Heart right ventricle (tissue), 16 donors: ENCODE results near the gene PPP6R3. TPM values are rescaled to one million over a fixed set of nuclear protein-coding genes. Genes with fewer than 3 reads are reported as not detected.

ENCODE experiments used
- ATAC-seq, 8 donors: fragments of 200-7000 bp; cut with Tn5 transposase; one replicate each; pipeline ENCODE4 v1.9.1; 2020; ENCODE audit warnings: mild to moderate bottlenecking in 8 of 8, moderate library complexity in 8 of 8, moderate number of reproducible peaks in 1 of 8
- DNase-seq, 2 donors: peaks; one replicate each; pipeline ENCODE4 v3.0.0-alpha.2; 2020
- H3K27ac ChIP-seq, 10 donors: fragments of 200-600 bp; sonication (generic) in 2 of 10; one replicate each; pipeline versions ENCODE4 v1.5.0 to v1.8.0; 2020 to 2022; ENCODE audit warnings: mild to moderate bottlenecking in 3 of 10
- H3K27me3 ChIP-seq, 7 donors: fragments of 200-600 bp; one replicate each; pipeline ENCODE4 v1.8.0; 2021 to 2022; ENCODE audit warnings: mild to moderate bottlenecking in 2 of 7
- H3K36me3 ChIP-seq, 9 donors: fragments of 200-600 bp; sonication (generic) in 1 of 9; one replicate each; pipeline versions ENCODE4 v1.5.0 to v1.8.0; 2020 to 2022; ENCODE audit warnings: mild to moderate bottlenecking in 2 of 9
- H3K4me1 ChIP-seq, 9 donors: fragments of 200-600 bp; sonication (generic) in 1 of 9; one replicate each; pipeline versions ENCODE4 v1.5.0 to v1.8.0; 2020 to 2022; ENCODE audit warnings: mild to moderate bottlenecking in 4 of 9
- H3K4me3 ChIP-seq, 10 donors: fragments of 200-600 bp; sonication (generic) in 2 of 10; one replicate each; pipeline versions ENCODE4 v1.5.0 to v1.8.0; 2020 to 2022; ENCODE audit warnings: mild to moderate bottlenecking in 7 of 10, moderate library complexity in 2 of 10
- H3K9me3 ChIP-seq, 11 donors: fragments of 200-600 bp in 10 of 11; sonication (generic) in 2 of 11; one replicate each; pipeline versions ENCODE4 v1.5.0 to v1.8.0; 2013 to 2022; ENCODE audit warnings: mild to moderate bottlenecking in 2 of 11, control low read depth in 1 of 11, moderate library complexity in 1 of 11
- WGBS, 2 donors: extraction: QIAGEN DNeasy Blood & Tissue Kit; methylation state at CpG; one replicate each; pipeline ENCODE4 v1.1.7; 2013; ENCODE audit warnings: inconsistent platforms in 1 of 2; 5-methylcytosine and 5-hydroxymethylcytosine counted together
- intact Hi-C, 10 donors: fragments of 100-400 bp; cut with DNase I; formaldehyde crosslinking; loops; one replicate each; pipeline versions ENCODE4 v1.11.1 to v1.14.2; 2022
- polyA plus RNA-seq, 2 donors: library from polyadenylated mRNA; stranded (reverse); fragments of 200-250 nt; gene quantifications; one replicate each; pipeline ENCODE4 v1.2.3, GENCODE V29; 2013
- total RNA-seq, 10 donors: library from RNA; stranded (reverse); fragmentation: NEBNext Ultra II Directional in 3 of 10; extraction: Animal tissue kit (Norgen Biotek cat#: 25700) in 3 of 10; gene quantifications; one replicate each; pipeline versions ENCODE4 v1.2.1 to v1.2.4, GENCODE V29; 2021 to 2023
- TF ChIP-seq, protein P1 (sequence below), 9 donors: fragments of 200-600 bp; sonication (generic) in 2 of 9; IDR thresholded peaks; one replicate each; pipeline versions ENCODE4 v1.5.0 to v1.8.0; 2021 to 2022; ENCODE audit warnings: antibody characterized with exemption in 9 of 9, mild to moderate bottlenecking in 5 of 9, moderate library complexity in 1 of 9
- donor health status: Arrhythmogenic right ventricular cardiomyopathy.
- donor health status: ischemic (EF 13 %, LVEDD 7.1; RV severe dilation, severe dysfunction).
- donor health status: healthy with polysubstance abuse.
- donor health status: DM: no; HTN: yes; CAD: no.
- donor health status: DM: no; HTN: no; CAD: no.
- donor health status: ischemic (EF 25% LVEDD 6.9; RV normal size, moderate dysfunction).
- donor health status: ischemic (EF 25% LVEDD 5.7; RV mildly dilated, moderate dysfunction).
- donor health status: healthy.
- donor health status: DM: yes; HTN: yes; CAD: no.
- donor health status: Ischemic cardiomyopathy.
- donor health status: ischemic (EF 35%, LVEDD 5.7; RV mildly dilated, moderate dysfunction).
- donor health status: nonischemic (EF 11% LVEDD 7.7; RV severe dilation, severe dysfunction).
- donor health status: DM: yes; HTN: yes; CAD: no.
- donor health status: PGD.
- donor health status: ischemic (EF 29% LVEDD 5.4; RV normal size, mild dysfunction).
- donor health status: nonischemic (EF 23%, LVEDD 6.1; RV moderate dilation, normal function).

The PPP6R3 gene
- total and polyA plus RNA-seq, 12 donors, result 18.4 to 98.1 (median 80.8) TPM

DNA sequence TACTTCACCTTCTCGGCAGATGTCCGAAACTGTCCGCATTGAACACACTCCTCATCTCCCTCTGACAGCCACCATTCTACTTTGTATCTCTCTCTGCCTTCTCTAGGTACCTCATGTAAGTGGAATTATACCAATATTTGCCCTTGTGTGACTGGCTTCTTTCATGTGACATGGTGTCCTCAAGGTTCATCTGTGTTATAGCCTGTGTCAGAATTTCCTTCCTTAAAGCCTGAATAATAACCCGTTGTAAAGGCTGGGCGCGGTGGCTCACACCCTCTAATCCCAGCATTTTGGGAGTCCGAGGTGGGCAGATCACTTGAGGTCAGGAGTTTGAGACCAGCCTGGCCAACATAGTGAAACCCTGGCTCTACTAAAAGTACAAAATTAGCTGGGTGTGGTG, 40.4 kb upstream of the PPP6R3 start:
- DNase-seq (no peak), ATAC-seq (no peak)
- H3K4me3 ChIP-seq, result no peak overlapping the region
- no peak overlapping the region for H3K27ac ChIP-seq
- H3K4me1 ChIP-seq, result peaks cover 0 to 9% (median 0%) of the 10 kb centered on the region in 9 donors
- H3K9me3 ChIP-seq, result no peaks in the 10 kb centered on the region
- 98% methylated on average over 7 of the region's 7 CpGs for WGBS, 2 donors
- no peaks in the 10 kb centered on the region for H3K27me3 ChIP-seq
- intact Hi-C loops, result no loop called here
- peaks cover 0 to 80% (median 14%) of the 10 kb centered on the region in 9 donors for H3K36me3 ChIP-seq
- TF ChIP-seq, protein P1, sequence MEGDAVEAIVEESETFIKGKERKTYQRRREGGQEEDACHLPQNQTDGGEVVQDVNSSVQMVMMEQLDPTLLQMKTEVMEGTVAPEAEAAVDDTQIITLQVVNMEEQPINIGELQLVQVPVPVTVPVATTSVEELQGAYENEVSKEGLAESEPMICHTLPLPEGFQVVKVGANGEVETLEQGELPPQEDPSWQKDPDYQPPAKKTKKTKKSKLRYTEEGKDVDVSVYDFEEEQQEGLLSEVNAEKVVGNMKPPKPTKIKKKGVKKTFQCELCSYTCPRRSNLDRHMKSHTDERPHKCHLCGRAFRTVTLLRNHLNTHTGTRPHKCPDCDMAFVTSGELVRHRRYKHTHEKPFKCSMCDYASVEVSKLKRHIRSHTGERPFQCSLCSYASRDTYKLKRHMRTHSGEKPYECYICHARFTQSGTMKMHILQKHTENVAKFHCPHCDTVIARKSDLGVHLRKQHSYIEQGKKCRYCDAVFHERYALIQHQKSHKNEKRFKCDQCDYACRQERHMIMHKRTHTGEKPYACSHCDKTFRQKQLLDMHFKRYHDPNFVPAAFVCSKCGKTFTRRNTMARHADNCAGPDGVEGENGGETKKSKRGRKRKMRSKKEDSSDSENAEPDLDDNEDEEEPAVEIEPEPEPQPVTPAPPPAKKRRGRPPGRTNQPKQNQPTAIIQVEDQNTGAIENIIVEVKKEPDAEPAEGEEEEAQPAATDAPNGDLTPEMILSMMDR (IDR thresholded peaks at IDR 0.05), result no peak

DNA sequence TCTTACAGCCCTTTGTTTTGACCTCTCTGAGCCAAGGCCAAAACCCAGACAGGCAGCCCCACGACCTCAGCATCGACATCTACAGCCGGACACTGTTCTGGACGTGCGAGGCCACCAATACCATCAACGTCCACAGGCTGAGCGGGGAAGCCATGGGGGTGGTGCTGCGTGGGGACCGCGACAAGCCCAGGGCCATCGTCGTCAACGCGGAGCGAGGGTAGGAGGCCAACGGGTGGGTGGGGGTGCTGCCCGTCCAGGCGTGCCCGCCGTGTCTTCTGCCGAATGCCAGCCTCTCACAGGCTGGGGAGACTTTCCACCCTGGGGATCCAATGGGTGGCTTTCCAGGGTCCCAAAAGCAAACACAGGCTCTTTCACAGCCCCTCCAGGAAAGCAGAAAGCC, 37.1 kb upstream of the PPP6R3 start:
- intact Hi-C loops, result no loop called here
- ATAC-seq (no peak), DNase-seq (no peak)
- WGBS, 2 donors, result 96 to 97% methylated on average over 21 of the region's 21 CpGs
- H3K27me3 ChIP-seq, result no peaks in the 10 kb centered on the region
- H3K27ac ChIP-seq, result no peak overlapping the region
- H3K36me3 ChIP-seq, result peaks cover 0 to 84% (median 26%) of the 10 kb centered on the region in 9 donors
- H3K4me3 ChIP-seq, result no peak overlapping the region
- no peaks in the 10 kb centered on the region for H3K9me3 ChIP-seq
- TF ChIP-seq, protein P1 (IDR thresholded peaks at IDR 0.05), result no peak
- peaks cover 0 to 9% (median 0%) of the 10 kb centered on the region in 9 donors for H3K4me1 ChIP-seq

- DNase-seq (no peak), ATAC-seq (peak in 5 of 8 donors; percentile 33 to 66 (median 43))
- H3K27ac ChIP-seq, result peak overlapping the region in 1 of 10 donors; percentile 9
- intact Hi-C loops, result no loop called here
- TF ChIP-seq, protein P1 (IDR thresholded peaks at IDR 0.05), result no peak
- no peaks in the 10 kb centered on the region for H3K27me3 ChIP-seq
- peaks cover 0 to 9% (median 0%) of the 10 kb centered on the region in 9 donors for H3K4me1 ChIP-seq
- WGBS, 2 donors, result 77 to 79% methylated on average over 19 of the region's 19 CpGs
- H3K4me3 ChIP-seq, result no peak overlapping the region
- H3K9me3 ChIP-seq, result peaks cover 0 to 4% (median 3%) of the 10 kb centered on the region in 11 donors
- H3K36me3 ChIP-seq, result peaks cover 0 to 84% (median 30%) of the 10 kb centered on the region in 9 donors
Observed at GRCh38 chr11:68424101-68424632, 36.4 kb upstream of the PPP6R3 start.

DNA sequence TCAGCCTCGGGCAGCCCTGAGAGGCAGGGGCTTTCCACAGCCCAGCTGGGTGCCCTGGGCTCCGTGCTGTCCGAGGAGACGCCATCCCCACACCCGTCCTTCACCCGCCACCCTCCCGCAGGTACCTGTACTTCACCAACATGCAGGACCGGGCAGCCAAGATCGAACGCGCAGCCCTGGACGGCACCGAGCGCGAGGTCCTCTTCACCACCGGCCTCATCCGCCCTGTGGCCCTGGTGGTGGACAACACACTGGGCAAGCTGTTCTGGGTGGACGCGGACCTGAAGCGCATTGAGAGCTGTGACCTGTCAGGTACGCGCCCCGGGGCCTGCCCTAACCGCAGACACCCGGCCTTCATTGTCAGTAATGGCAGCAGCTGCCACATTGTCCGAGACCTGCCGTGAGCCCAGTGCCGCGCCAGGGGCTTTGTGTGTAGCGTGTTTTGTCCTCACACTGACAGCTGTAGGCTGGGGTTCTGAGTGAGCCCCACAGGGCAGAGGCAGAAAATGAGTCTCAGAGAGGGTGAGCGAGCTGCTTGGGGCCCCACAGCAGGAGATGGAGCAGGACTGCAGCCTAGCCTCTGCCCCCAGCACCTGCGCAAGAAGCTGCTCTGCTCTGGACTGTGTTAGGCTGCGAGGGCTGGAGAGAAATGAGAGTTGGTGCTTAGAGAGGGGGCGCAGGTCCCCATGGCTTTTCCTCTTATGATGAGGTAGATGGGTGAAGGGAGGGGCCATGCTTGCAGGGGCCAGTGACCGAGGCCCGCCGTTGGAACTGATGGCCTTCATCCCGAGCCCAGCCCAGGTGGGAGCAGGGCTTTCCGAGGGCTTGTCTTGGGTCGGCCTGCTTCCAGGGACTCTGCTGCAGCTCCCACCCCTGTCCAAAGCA, 35.3 kb upstream of the PPP6R3 start:
- Histone ChIP-seq H3K4me1 (peaks cover 0 to 9% (median 0%) of the 10 kb centered on the region in 9 donors), H3K36me3 (peaks cover 0 to 84% (median 40%) of the 10 kb centered on the region in 9 donors), H3K27ac (no peak overlapping the region), H3K4me3 (no peak overlapping the region), H3K9me3 (peaks cover 0 to 15% (median 10%) of the 10 kb centered on the region in 11 donors), H3K27me3 (no peaks in the 10 kb centered on the region)
- intact Hi-C loops, result no loop called here
- 95% methylated on average over 40 of the region's 40 CpGs for WGBS, 2 donors
- ATAC-seq (peak in 1 of 8 donors; percentile 28), DNase-seq (no peak)
- TF ChIP-seq, protein P1 (IDR thresholded peaks at IDR 0.05), result no peak
